IMR-90 (cell line): ENCODE data around the gene S100A16.

Experiments used
- CTCF ChIP-seq: conservative IDR thresholded peaks from 2 replicates; pipeline ENCODE4 v1.5.1; 2012; ENCODE audit warnings: mild to moderate bottlenecking, low read depth, low read length, improper control_type of control experiment
- POLR2A ChIP-seq: IDR thresholded peaks from 2 replicates; pipeline ENCODE4 v1.6.1; 2012; ENCODE audit warnings: mild to moderate bottlenecking, low read depth, low read length

- no peak for TF ChIP-seq POLR2A
- no peak for TF ChIP-seq CTCF
Observed at GRCh38 chr1:153647346-153647714, 34.4 kb upstream of the S100A16 start.
